ENCODE measurements around the gene NR0B2. TPM values are rescaled to one million over a fixed set of nuclear protein-coding genes. Genes with fewer than 3 reads are reported as not detected.
"Not testable (repeated sequence)": the region's sequence is repeated elsewhere in the genome, so short reads cannot be mapped to it uniquely, and the experiment has no call there.

Gene NR0B2
- total and polyA plus RNA-seq, 3 donors from 2014 or later: 0.93 to 2.0 (median 1.2) TPM

DNA sequence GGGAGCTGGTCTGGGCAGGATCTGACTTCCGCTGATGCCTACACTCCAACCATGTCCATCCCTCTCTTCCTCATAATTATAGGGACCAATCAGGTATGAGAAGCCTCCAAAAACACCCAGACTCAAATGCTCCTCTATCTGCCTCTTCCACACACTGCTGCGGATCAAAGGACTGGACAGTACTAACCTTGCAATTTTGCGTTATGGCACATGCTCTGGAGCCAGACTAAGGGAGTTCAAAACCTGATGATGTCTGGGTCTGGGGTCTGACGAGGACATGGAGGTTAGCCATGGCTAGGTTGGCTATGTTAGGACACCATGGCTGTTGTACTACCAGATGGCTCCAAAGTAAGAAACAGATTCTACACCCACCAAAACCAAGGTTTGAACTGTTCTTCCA lies 34.0 kb downstream of the NR0B2 start:
- intact Hi-C loops (cut with DNase I; ENCODE audit: low total_unique reads): no loop called here
- Histone ChIP-seq H3K36me3 (ENCODE audit: low read depth, missing control alignments) (no peaks in the 10 kb centered on the region), H3K27ac (no peak overlapping the region), H3K9me3 (no peaks in the 10 kb centered on the region), H3K4me1 (no peaks in the 10 kb centered on the region), H3K27me3 (no peaks in the 10 kb centered on the region), H3K4me3 (no peak overlapping the region)
- no peak for TF ChIP-seq POLR2A (IDR thresholded peaks at IDR 0.05)
- WGBS, 2 donors: 78 to 96% methylated on average over 4 of the region's 4 CpGs
- DNase-seq: no peak

GRCh38 chr1:26877326-26877725 lies 36.4 kb downstream of the NR0B2 start:
- no peaks in the 10 kb centered on the region for H3K36me3 ChIP-seq (ENCODE audit: low read depth, missing control alignments)
- 80 to 83% methylated on average over 2 of the region's 2 CpGs for WGBS, 2 donors
- no peak overlapping the region for H3K27ac ChIP-seq
- H3K27me3 ChIP-seq: no peaks in the 10 kb centered on the region
- TF ChIP-seq, protein P1, sequence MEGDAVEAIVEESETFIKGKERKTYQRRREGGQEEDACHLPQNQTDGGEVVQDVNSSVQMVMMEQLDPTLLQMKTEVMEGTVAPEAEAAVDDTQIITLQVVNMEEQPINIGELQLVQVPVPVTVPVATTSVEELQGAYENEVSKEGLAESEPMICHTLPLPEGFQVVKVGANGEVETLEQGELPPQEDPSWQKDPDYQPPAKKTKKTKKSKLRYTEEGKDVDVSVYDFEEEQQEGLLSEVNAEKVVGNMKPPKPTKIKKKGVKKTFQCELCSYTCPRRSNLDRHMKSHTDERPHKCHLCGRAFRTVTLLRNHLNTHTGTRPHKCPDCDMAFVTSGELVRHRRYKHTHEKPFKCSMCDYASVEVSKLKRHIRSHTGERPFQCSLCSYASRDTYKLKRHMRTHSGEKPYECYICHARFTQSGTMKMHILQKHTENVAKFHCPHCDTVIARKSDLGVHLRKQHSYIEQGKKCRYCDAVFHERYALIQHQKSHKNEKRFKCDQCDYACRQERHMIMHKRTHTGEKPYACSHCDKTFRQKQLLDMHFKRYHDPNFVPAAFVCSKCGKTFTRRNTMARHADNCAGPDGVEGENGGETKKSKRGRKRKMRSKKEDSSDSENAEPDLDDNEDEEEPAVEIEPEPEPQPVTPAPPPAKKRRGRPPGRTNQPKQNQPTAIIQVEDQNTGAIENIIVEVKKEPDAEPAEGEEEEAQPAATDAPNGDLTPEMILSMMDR (IDR thresholded peaks at IDR 0.05): no peak
- TF ChIP-seq POLR2A (IDR thresholded peaks at IDR 0.05): no peak
- DNase-seq: no peak
- no peaks in the 10 kb centered on the region for H3K9me3 ChIP-seq
- no peak overlapping the region for H3K4me3 ChIP-seq
- intact Hi-C loops (cut with DNase I; ENCODE audit: low total_unique reads): no loop called here
- no peaks in the 10 kb centered on the region for H3K4me1 ChIP-seq

- DNase-seq: no peak
- intact Hi-C loops (cut with DNase I; ENCODE audit: low total_unique reads): no loop called here
- no peaks in the 10 kb centered on the region for H3K9me3 ChIP-seq
- WGBS, 2 donors: 69 to 83% methylated on average over 4 of the region's 4 CpGs
- no peaks in the 10 kb centered on the region for H3K27me3 ChIP-seq
- H3K36me3 ChIP-seq (ENCODE audit: low read depth, missing control alignments): no peaks in the 10 kb centered on the region
- no peaks in the 10 kb centered on the region for H3K4me1 ChIP-seq
- no peak overlapping the region for H3K4me3 ChIP-seq
- TF ChIP-seq POLR2A (IDR thresholded peaks at IDR 0.05): no peak
- TF ChIP-seq, protein P1 (IDR thresholded peaks at IDR 0.05): no peak
- no peak overlapping the region for H3K27ac ChIP-seq
Observed at GRCh38 chr1:26874896-26875295, 38.9 kb downstream of the NR0B2 start.

- H3K36me3 ChIP-seq (ENCODE audit: low read depth, missing control alignments); intact Hi-C loops (cut with DNase I; ENCODE audit: low total_unique reads); H3K4me1 ChIP-seq; H3K9me3 ChIP-seq; H3K4me3 ChIP-seq; H3K27ac ChIP-seq; H3K27me3 ChIP-seq; DNase-seq: not testable (repeated sequence)
- 65 to 87% methylated on average over 2 of the region's 2 CpGs for WGBS, 2 donors
Observed at GRCh38 chr1:26873097-26873496, 40.7 kb downstream of the NR0B2 start.

DNA sequence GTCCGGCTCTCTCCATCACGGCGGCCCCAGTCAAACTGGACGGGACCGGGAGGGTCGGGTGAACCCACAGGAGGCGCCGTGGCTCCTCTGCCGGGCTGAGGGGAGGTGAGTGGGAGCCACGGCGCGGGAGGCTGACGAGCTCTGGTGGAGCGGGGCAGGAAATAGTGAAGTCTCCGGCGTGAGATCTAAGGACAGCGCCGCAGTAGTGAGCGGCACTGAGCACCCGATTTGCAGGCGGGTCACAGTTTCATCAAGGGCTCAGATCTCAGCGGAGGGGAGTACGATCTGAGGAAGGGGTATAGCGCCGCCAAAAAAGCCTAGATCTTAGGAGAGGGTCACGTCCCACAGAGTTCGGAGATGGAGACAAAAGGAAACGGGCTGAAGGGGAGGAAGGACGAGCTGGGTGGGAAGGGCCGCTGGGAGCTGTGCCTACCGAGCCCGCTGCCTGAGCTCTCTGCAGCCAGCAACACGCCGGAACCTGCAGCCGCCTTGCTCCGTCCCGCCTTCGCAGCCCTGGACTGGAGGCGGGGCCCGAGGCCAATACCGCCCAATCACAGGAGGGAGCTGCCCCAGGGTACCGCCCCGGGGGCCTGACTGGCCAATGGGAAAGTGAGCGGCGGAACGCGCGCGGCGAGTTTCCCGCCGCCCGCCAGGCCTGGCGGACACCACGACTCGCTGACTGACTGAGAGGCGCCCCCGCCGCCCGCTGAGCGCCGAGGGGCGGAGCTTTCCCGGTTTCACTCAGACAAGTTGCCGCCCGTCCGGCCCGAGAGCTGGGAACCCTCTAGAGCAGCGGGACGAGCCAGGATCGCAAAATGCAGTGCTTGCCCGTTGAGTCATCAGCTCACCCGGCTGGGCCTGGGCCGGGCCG lies 48.9 kb downstream of the NR0B2 start:
- TF ChIP-seq, protein P1 (IDR thresholded peaks at IDR 0.05): peak in 1 of 3 experiments; percentile 10
- peak; percentile 1 for TF ChIP-seq POLR2A (IDR thresholded peaks at IDR 0.05)
- DNase-seq: peak; percentile 97
- H3K4me1 ChIP-seq: peaks cover 5% of the 10 kb centered on the region
- H3K27ac ChIP-seq: peak overlapping the region; percentile 79 to 87
- no peaks in the 10 kb centered on the region for H3K36me3 ChIP-seq (ENCODE audit: low read depth, missing control alignments)
- WGBS, 2 donors: 0% methylated on average over 47 to 53 of the region's 75 CpGs
- H3K9me3 ChIP-seq: no peaks in the 10 kb centered on the region
- no peaks in the 10 kb centered on the region for H3K27me3 ChIP-seq
- peak overlapping the region; percentile 42 to 57 for H3K4me3 ChIP-seq
- intact Hi-C loops (cut with DNase I; ENCODE audit: low total_unique reads): no loop called here

GRCh38 chr1:26863685-26864077 lies 50.1 kb downstream of the NR0B2 start:
- Histone ChIP-seq H3K27ac (no peak overlapping the region), H3K4me3 (no peak overlapping the region), H3K27me3 (no peaks in the 10 kb centered on the region), H3K36me3 (ENCODE audit: low read depth, missing control alignments) (no peaks in the 10 kb centered on the region), H3K9me3 (no peaks in the 10 kb centered on the region), H3K4me1 (peaks cover 5% of the 10 kb centered on the region)
- intact Hi-C loops (cut with DNase I; ENCODE audit: low total_unique reads): no loop called here
- TF ChIP-seq POLR2A (IDR thresholded peaks at IDR 0.05): no peak
- TF ChIP-seq, protein P1 (IDR thresholded peaks at IDR 0.05): no peak
- WGBS, 2 donors: 56 to 59% methylated on average over 17 to 20 of the region's 20 CpGs
- no peak for DNase-seq

Data from testis (tissue), 3 donors.